ENCODE data around the gene LONP1.

DNA sequence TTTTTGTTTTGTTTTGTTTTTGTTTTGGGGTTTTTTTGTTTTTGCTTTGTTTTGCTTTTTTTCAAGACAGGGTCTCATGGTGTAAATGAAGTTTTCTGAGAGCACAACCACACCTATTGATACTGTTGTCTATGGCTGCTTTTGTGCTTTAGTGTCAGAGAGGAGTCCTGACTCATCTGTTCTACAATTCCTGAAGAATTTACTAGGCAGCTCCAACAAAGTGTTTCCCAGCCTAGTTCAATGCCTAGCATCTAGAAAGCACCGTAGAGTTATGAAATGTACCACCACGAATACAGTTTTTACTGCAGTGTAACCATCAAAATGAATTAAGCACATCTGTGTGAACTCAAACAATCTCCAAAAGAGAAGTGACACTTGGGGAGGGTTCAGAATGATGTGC is 75.9 kb downstream of the LONP1 start:
- TF ChIP-seq, protein P1, sequence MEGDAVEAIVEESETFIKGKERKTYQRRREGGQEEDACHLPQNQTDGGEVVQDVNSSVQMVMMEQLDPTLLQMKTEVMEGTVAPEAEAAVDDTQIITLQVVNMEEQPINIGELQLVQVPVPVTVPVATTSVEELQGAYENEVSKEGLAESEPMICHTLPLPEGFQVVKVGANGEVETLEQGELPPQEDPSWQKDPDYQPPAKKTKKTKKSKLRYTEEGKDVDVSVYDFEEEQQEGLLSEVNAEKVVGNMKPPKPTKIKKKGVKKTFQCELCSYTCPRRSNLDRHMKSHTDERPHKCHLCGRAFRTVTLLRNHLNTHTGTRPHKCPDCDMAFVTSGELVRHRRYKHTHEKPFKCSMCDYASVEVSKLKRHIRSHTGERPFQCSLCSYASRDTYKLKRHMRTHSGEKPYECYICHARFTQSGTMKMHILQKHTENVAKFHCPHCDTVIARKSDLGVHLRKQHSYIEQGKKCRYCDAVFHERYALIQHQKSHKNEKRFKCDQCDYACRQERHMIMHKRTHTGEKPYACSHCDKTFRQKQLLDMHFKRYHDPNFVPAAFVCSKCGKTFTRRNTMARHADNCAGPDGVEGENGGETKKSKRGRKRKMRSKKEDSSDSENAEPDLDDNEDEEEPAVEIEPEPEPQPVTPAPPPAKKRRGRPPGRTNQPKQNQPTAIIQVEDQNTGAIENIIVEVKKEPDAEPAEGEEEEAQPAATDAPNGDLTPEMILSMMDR (IDR thresholded peaks at IDR 0.05; ENCODE audit: control extremely low read depth in 1 of 3, insufficient read depth in 1 of 3, low read depth in 1 of 3, low read length in 3 of 3), result no peak
- no peak for TF ChIP-seq BRCA1 (IDR thresholded peaks at IDR 0.05; ENCODE audit: low read depth, low read length)
- no peak for TF ChIP-seq FOSL1 (IDR thresholded peaks at IDR 0.05; ENCODE audit: insufficient read depth, low read depth, low read length)
- TF ChIP-seq HDAC2 (IDR thresholded peaks at IDR 0.05; ENCODE audit: borderline replicate concordance in 1 of 2, low read depth in 2 of 2, low read length in 2 of 2), result no peak

Measured in H1 (cell line).